ENCODE measurements around the gene KLHL33.

The KLHL33 gene

GRCh38 chr14:20412876-20413743 is 22.9 kb downstream of the KLHL33 start, which contains the start of gene TEP1:
Gene TEP1, minus strand, starts transcription at chr14:20413501. Its CDS starts 5,062 bp downstream, at chr14:20408439.
- peak; percentile 58 to 73 for DNase-seq

- DNase-seq = no peak
Measured at GRCh38 chr14:20412411-20412810, 23.6 kb downstream of the KLHL33 start.

- DNase-seq = no peak
Measured at GRCh38 chr14:20409226-20409625, 26.7 kb downstream of the KLHL33 start.

GRCh38 chr14:20403521-20403920 is 32.4 kb downstream of the KLHL33 start:
- no peak for DNase-seq

- DNase-seq = peak in 1 of 2 experiments; percentile 3
Measured at GRCh38 chr14:20400965-20401593, 34.9 kb downstream of the KLHL33 start.

GRCh38 chr14:20400589-20400964 is 35.4 kb downstream of the KLHL33 start:
- no peak for DNase-seq

GRCh38 chr14:20397511-20397910 is 38.5 kb downstream of the KLHL33 start:
- no peak for DNase-seq

- DNase-seq = no peak
Measured at GRCh38 chr14:20391505-20391904, 44.5 kb downstream of the KLHL33 start.

- no peak for DNase-seq
Measured at GRCh38 chr14:20388159-20388558, 47.8 kb downstream of the KLHL33 start.

GRCh38 chr14:20387576-20387975 is 48.4 kb downstream of the KLHL33 start:
- no peak for DNase-seq

GRCh38 chr14:20386276-20386855 is 49.6 kb downstream of the KLHL33 start:
- no peak for DNase-seq

GRCh38 chr14:20384886-20385285 is 51.1 kb downstream of the KLHL33 start:
- no peak for DNase-seq

- no peak for DNase-seq
Measured at GRCh38 chr14:20384321-20384720, 51.6 kb downstream of the KLHL33 start.

GRCh38 chr14:20383636-20384035 is 52.3 kb downstream of the KLHL33 start:
- DNase-seq = no peak

- no peak for DNase-seq
Measured at GRCh38 chr14:20383032-20383431, 52.9 kb downstream of the KLHL33 start.

GRCh38 chr14:20382526-20382925 is 53.4 kb downstream of the KLHL33 start:
- DNase-seq = no peak

GRCh38 chr14:20381341-20381740 is 54.6 kb downstream of the KLHL33 start:
- no peak for DNase-seq

- DNase-seq = no peak
Measured at GRCh38 chr14:20380681-20381080, 55.3 kb downstream of the KLHL33 start.

- DNase-seq = no peak
Measured at GRCh38 chr14:20379743-20380142, 56.2 kb downstream of the KLHL33 start.

- no peak for DNase-seq
Measured at GRCh38 chr14:20377171-20377570, 58.8 kb downstream of the KLHL33 start.

- DNase-seq = no peak
Measured at GRCh38 chr14:20376071-20376588, 59.8 kb downstream of the KLHL33 start.

Measured in stimulated activated CD4-positive, alpha-beta T cell treated with anti-CD3 and anti-CD28 coated beads, Interleukin-4, amount 100 ng/mL, for 4 hours (primary cell).